ENCODE data around the gene FAM131B.

DNA sequence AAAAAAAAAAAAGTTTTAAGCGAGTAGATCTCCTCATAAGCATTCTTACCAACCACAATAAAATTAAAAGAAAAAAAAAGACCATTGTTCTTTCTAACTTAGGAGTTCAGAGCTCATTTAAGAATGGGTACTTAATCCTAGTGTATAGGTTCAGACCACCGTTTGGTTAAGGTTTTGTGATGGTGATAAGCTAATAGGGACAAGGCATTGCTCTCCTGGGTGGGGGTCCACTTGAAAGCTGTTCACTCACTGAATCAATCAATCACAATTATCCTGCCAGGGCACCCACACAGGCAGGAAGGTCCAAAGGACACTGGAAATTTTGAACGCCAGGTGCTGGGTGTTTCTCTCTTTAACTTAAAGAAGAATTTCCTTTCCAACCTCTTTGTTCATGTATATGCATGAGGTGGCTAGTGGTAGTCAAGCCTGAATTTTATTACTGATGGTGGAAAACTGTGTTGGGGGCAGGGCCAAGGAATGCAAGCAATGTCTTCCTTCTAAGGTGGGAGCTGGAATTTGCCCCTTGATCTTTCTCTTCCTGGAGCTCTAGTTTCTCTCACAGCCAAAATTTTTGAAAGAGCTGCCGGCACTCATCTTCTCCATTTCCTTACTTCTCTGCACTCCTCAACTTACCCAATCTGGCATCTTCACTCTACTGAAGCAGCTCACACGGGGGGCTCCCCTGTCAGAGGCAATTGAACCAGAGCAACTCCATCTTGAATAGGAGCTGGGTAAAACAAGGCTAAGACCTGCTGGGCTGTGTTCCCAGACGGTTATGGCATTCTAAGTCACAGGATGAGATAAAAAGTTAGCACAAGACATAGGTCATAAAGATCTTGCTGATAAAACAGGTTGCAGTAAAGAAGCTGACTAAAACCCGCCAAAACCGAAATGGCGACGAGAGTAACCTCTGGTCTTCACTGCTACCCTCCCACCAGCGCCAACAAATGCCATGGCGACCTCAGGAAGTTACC lies 7.5 kb upstream of the FAM131B start:
- TF ChIP-seq RARB (CRISPR knock-in tag; IDR thresholded peaks at IDR 0.05) (no peak), GLIS3 (CRISPR knock-in tag; IDR thresholded peaks at IDR 0.05) (no peak), PPARA (CRISPR knock-in tag; IDR thresholded peaks at IDR 0.05; ENCODE audit: borderline replicate concordance) (no peak), CSRNP3 (CRISPR knock-in tag; IDR thresholded peaks at IDR 0.05) (no peak), ZFP3 (CRISPR knock-in tag; IDR thresholded peaks at IDR 0.05) (no peak), ARNTL (CRISPR knock-in tag; IDR thresholded peaks at IDR 0.05; ENCODE audit: borderline replicate concordance, low read depth) (no peak), ZFP30 (CRISPR knock-in tag; IDR thresholded peaks at IDR 0.05) (no peak), ISL1 (CRISPR knock-in tag; IDR thresholded peaks at IDR 0.05) (no peak), ZNF565 (CRISPR knock-in tag; conservative IDR thresholded peaks at IDR 0.05; ENCODE audit: low read depth) (no peak), TCF4 (CRISPR knock-in tag; IDR thresholded peaks at IDR 0.05; ENCODE audit: borderline replicate concordance) (no peak)
- TF ChIP-seq, protein P1, sequence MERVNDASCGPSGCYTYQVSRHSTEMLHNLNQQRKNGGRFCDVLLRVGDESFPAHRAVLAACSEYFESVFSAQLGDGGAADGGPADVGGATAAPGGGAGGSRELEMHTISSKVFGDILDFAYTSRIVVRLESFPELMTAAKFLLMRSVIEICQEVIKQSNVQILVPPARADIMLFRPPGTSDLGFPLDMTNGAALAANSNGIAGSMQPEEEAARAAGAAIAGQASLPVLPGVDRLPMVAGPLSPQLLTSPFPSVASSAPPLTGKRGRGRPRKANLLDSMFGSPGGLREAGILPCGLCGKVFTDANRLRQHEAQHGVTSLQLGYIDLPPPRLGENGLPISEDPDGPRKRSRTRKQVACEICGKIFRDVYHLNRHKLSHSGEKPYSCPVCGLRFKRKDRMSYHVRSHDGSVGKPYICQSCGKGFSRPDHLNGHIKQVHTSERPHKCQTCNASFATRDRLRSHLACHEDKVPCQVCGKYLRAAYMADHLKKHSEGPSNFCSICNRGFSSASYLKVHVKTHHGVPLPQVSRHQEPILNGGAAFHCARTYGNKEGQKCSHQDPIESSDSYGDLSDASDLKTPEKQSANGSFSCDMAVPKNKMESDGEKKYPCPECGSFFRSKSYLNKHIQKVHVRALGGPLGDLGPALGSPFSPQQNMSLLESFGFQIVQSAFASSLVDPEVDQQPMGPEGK (CRISPR knock-in tag; IDR thresholded peaks at IDR 0.05; ENCODE audit: borderline replicate concordance), result no peak

Measured in SK-N-SH treated with all-trans-retinoic acid at 6 μM for 48 hours (cell line).